Measurements from ENCODE around the gene OPCML. TPM values are rescaled to one million over a fixed set of nuclear protein-coding genes. Genes with fewer than 3 reads are reported as not detected.

Gene OPCML
- total RNA-seq, 1 experiment from 2014 or later: 0.94 TPM

- Histone ChIP-seq H3K14ac (ENCODE audit: insufficient read depth, low read length) (no peak overlapping the region), H3K56ac (ENCODE audit: insufficient read length, low read depth, low read length) (no peak overlapping the region), H2BK120ac (ENCODE audit: low read depth, low read length, poor library complexity, severe bottlenecking) (no peak overlapping the region), H3K79me1 (ENCODE audit: insufficient read depth, low read depth, low read length, poor library complexity, severe bottlenecking) (no peaks in the 10 kb centered on the region), H2BK15ac (ENCODE audit: low read depth, low read length) (no peak overlapping the region), H2BK20ac (ENCODE audit: low read depth, low read length, poor library complexity, severe bottlenecking) (no peak overlapping the region), H3K4me1 (ENCODE audit: insufficient read depth, low read length) (no peaks in the 10 kb centered on the region), H3K23me2 (ENCODE audit: insufficient read length, low read depth, low read length, poor library complexity, severe bottlenecking) (no peaks in the 10 kb centered on the region), H3T11ph (ENCODE audit: low read length) (no peak overlapping the region), H4K20me1 (ENCODE audit: control insufficient read depth, insufficient read depth, insufficient read length) (no peaks in the 10 kb centered on the region), H3K18ac (ENCODE audit: insufficient read length, low read depth, low read length) (no peak overlapping the region), H3K9ac (ENCODE audit: extremely low read depth, insufficient read length, low read length) (no peak overlapping the region), H2BK12ac (ENCODE audit: insufficient read length, low read depth, low read length) (no peak overlapping the region), H3K27me3 (ENCODE audit: insufficient read depth, low read length) (no peaks in the 10 kb centered on the region), H2BK5ac (ENCODE audit: insufficient read length, low read length) (no peak overlapping the region), H3K23ac (ENCODE audit: insufficient read length, low read depth, low read length) (no peak overlapping the region), H3K4ac (ENCODE audit: low read depth, low read length) (no peak overlapping the region), H2AFZ (ENCODE audit: low read length) (no peak overlapping the region), H4K8ac (replicated peaks; ENCODE audit: insufficient read length, low read depth, low read length) (no peak overlapping the region), H3K9me3 (ENCODE audit: control insufficient read depth, low read depth, low read length) (no peaks in the 10 kb centered on the region), H3K79me2 (ENCODE audit: insufficient read depth, low read length) (no peaks in the 10 kb centered on the region), H2AK5ac (ENCODE audit: insufficient read length, low read length) (no peak overlapping the region), H4K91ac (ENCODE audit: insufficient read length, low read depth, low read length) (no peak overlapping the region), H3K27ac (ENCODE audit: insufficient read length, low read depth, low read length) (no peak overlapping the region), H4K5ac (ENCODE audit: insufficient read length, low read depth, low read length) (no peak overlapping the region), H3K4me2 (ENCODE audit: insufficient read depth, insufficient read length, low read length) (no peak overlapping the region)
- DNase-seq: no peak
- Mint-ChIP-seq H3K9me3 (peaks cover 8% of the 10 kb centered on the region in 2 experiments), H3K27ac (no peak overlapping the region), H3K27me3 (ENCODE audit: low read depth) (no peaks in the 10 kb centered on the region; the same call in 1 of the 2 replicates), H3K4me1 (peaks cover 10% of the 10 kb centered on the region in 2 experiments), H3K4me3 (no peak overlapping the region), H3K36me3 (ENCODE audit: insufficient read depth in 1 of 3, low read depth in 3 of 3) (peaks cover 0 to 7% (median 2%) of the 10 kb centered on the region in 3 experiments; a peak in 2 of 7 replicates)
- TF ChIP-seq, protein P1, sequence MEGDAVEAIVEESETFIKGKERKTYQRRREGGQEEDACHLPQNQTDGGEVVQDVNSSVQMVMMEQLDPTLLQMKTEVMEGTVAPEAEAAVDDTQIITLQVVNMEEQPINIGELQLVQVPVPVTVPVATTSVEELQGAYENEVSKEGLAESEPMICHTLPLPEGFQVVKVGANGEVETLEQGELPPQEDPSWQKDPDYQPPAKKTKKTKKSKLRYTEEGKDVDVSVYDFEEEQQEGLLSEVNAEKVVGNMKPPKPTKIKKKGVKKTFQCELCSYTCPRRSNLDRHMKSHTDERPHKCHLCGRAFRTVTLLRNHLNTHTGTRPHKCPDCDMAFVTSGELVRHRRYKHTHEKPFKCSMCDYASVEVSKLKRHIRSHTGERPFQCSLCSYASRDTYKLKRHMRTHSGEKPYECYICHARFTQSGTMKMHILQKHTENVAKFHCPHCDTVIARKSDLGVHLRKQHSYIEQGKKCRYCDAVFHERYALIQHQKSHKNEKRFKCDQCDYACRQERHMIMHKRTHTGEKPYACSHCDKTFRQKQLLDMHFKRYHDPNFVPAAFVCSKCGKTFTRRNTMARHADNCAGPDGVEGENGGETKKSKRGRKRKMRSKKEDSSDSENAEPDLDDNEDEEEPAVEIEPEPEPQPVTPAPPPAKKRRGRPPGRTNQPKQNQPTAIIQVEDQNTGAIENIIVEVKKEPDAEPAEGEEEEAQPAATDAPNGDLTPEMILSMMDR (conservative IDR thresholded peaks at IDR 0.05): no peak
- WGBS (ENCODE audit: extremely low coverage, insufficient read length, low lambda C conversion rate): no CpG with 5 or more reads among the region's 2 CpGs
These were observed 226.3 kb downstream of the OPCML start for GRCh38 chr11:133306019-133306418.

Data from H9 (cell line).